GM23248 (cell line): ENCODE data around the gene TSHR.
"Not testable (repeated sequence)": the region's sequence is repeated elsewhere in the genome, so short reads cannot be mapped to it uniquely, and the experiment has no call there.

Source experiments
- EZH2 ChIP-seq: fragments of 200-600 bp; sonication (generic); IDR thresholded peaks from 2 replicates; pipeline ENCODE4 v1.6.1; 2018; ENCODE audit warnings: antibody characterized with exemption, mild to moderate bottlenecking; ENCODE audit not compliant: insufficient read depth, poor library complexity, severe bottlenecking
- EZH2phosphoT487 ChIP-seq: fragments of 200-600 bp; sonication (generic); IDR thresholded peaks from 2 replicates; pipeline ENCODE4 v1.6.1; 2018; ENCODE audit warnings: antibody characterized with exemption, moderate library complexity, mild to moderate bottlenecking, low read depth; ENCODE audit not compliant: insufficient read depth

- TF ChIP-seq EZH2, EZH2phosphoT487: not testable (repeated sequence)
These were observed 43.4 kb upstream of the TSHR start for GRCh38 chr14:80912013-80912412.
